Measurements from ENCODE around the gene TNFRSF19.
"Not testable (repeated sequence)": the region's sequence is repeated elsewhere in the genome, so short reads cannot be mapped to it uniquely, and the experiment has no call there.

TNFRSF19 gene

GRCh38 chr13:23660249-23660648, 90.0 kb downstream of the TNFRSF19 start:
- DNase-seq = no peak

GRCh38 chr13:23666582-23666981, 96.4 kb downstream of the TNFRSF19 start:
- no peak for DNase-seq

GRCh38 chr13:23667750-23668149, 97.5 kb downstream of the TNFRSF19 start:
- no peak for DNase-seq

DNA sequence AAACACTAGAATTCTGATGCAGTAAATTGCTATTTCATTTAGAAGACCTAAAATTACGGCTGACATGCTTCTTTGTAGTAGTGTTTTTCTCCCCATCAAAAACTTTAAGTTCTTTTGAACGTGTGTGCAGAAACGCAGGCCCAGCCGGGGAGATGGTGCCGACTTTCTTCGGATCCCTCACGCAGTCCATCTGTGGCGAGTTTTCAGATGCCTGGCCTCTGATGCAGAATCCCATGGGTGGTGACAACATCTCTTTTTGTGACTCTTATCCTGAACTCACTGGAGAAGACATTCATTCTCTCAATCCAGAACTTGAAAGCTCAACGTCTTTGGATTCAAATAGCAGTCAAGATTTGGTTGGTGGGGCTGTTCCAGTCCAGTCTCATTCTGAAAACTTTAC, 98.3 kb downstream of the TNFRSF19 start:
- no peak for DNase-seq

- no peak for DNase-seq
Measured at GRCh38 chr13:23670793-23671192, 100.6 kb downstream of the TNFRSF19 start.

DNA sequence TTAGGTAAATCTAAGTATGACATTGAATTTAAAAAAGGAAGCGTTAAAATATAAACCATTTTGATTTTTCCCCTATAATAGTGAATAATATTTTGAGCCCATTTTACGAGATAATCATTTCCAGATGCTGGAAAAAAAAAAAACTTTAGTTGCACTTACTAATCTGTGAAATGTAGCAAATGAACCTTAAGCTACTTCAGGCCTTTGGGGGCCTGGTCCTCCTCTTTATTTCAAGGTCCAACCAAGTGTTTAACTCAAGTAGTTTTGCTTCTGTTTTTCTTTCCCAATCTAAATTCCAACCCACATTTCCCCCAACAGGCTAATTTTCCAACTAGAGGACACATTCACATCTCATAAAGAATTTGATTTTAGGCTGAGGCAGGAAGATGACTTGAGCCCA, 101.2 kb downstream of the TNFRSF19 start:
- no peak for DNase-seq

GRCh38 chr13:23671897-23672296, 101.7 kb downstream of the TNFRSF19 start:
- DNase-seq = no peak

DNA sequence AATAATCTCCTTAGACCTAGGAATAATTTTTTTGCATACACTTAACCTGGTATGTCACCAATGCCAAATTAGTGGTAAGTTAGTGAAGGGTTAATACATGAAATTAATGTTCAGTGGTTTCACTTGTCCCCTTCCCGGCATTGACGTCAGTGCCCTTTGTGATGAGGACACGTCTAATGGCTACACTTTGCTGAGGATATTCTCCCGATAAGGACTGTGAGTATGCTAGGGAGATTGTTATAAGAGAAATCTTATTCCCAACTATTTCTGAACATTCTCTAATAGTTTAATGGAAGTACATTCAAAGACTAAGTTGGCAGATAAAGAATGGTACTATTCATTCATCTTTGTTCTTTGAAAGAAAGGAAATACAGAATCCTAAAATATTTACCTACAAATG, 102.4 kb downstream of the TNFRSF19 start:
- no peak for DNase-seq

GRCh38 chr13:23673354-23673753, 103.1 kb downstream of the TNFRSF19 start:
- DNase-seq = no peak

- DNase-seq = no peak
Measured at GRCh38 chr13:23673867-23674605, 103.8 kb downstream of the TNFRSF19 start.

DNA sequence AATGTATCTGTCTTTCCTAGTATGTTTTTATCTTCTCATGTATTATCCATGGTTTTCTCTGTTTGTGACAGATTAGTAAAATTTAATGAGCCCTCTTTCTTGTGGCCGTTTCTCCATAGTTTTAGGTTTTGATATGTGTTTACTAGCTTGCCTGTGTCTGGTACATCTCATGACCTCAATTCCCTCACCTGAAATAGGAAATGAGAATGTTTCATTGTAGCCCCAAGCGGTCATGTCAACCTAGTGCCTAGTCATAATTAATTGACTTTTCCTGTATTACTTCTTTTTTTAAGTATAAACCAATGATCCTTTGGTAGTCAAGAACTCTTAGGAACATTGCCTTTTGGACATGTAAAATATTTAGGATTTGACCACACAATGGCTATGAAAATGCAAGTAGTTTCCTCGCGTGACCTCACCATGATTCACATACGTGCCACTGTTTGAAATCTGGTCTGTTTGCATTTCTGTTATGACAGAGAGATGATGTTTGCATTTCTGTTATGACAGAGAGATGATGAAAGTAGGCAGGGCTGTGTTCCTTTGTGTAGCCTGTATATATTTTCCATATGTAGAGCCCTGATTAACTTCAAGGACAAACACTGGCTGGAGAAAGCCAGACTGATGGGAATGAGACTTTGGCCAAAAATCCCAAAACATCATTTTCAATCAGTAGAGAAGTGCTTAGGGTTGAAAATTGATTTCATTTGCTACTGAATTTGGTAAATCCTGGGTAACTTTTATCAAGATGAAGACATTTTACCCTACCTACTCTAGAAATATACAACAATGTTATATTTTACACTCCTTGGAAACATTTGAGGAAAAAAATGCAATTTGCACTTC, 104.8 kb downstream of the TNFRSF19 start:
- DNase-seq = no peak

DNA sequence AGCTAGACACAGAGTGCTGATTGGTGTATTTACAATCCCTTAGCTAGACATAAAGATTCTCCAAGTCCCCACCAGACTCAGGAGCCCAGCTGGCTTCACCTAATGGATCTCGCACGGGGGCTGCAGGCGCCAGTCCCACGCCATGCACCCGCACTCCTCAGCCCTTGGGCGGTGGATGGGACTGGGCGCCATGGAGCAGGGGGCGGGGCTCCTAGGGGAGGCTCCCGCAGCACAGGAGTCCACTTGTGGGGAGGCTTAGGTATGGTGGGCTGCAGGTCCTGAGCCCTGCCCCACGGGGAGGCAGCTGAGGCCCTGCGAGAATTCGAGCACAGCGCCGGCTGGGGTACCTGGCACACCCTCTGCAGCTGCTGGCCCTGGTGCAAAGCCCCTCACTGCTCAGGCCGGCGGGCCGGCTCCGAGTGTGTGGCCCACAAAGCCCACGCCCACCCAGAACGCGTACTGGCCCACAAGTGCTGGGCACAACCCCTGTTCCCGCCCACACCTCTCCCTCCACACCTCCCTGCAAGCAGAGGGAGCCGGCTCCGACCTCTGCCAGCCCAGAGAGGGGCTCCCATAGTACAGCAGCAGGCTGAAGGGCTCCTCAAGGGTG, 107.6 kb downstream of the TNFRSF19 start:
- not testable (repeated sequence) for DNase-seq

DNA sequence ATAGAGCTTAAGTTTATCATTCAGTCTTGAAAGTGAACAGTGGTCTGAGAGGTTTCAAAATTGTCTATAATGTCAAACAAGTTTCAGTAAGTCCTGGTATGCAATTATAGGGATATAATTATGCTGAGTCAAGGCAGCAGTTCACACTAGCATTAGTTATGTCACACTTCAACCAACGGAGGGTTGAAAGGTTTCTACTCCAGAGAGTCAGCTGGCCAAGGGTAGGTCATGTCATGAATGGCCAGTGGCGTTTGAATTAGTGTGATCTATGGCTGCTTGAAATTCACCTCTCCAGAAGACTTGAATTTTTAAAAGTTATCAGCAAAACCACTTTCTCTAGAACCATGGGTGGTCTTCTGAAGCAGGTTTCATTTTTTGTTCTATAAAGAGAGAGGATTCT, 108.6 kb downstream of the TNFRSF19 start:
- DNase-seq = no peak

DNA sequence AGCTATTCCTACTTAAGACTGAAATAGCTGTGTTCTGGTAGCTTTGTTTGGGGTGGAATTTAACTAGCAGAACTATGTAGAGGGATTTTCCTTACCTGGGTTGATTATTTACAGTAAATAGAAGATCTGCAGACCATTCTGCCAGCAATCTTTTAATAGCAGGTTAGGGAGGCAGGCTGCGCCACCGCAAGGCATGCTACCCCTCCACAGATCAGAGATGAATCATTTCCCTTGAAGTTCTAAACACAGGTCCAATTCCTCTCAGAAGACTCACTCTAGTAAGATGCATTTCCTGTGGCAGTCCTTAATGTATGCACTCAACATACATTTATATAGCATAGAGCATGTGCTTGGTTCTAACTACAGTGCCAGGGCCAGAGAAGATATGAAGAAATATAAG, 109.0 kb downstream of the TNFRSF19 start:
- no peak for DNase-seq

DNA sequence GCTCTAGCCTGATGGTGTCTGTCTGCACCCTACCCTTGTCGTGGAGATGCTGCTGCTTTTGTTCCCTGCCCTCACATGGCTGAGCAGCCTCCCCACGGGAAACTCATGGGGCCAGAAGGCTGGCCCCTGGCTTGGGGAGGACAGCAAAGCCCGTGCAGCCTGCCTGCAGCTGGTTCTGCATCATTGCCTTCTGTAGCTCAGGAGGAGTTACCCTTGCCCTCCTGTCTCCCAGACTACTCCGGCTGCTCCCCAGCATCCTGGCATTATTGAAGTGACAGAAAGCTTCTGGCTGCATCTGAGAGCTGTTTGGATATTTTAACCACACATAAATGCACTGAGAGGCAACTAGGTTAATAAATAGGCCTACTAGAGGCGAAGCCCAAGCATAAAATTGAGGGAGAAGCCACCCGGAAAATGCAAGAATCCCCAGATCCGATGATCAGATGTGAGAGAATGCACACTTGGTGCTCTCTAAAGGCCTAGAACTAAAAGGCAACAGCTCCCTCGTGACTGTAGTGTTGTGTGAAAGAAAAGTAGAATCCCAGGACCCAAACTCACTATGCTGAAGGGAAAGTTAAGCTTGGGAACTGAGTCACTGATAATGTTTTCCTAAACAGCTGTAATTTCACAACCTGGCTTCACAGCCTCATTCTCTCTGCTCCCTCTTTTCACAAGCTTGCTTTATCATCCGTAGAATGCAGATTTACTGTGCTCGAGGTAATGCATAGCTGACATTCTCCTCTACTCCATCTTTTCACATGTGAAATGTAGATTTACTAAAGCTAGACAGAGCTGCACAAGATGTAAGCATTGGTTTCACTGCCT, 110.8 kb downstream of the TNFRSF19 start:
- DNase-seq = no peak

- DNase-seq = no peak
Measured at GRCh38 chr13:23683084-23683483, 112.9 kb downstream of the TNFRSF19 start.

DNA sequence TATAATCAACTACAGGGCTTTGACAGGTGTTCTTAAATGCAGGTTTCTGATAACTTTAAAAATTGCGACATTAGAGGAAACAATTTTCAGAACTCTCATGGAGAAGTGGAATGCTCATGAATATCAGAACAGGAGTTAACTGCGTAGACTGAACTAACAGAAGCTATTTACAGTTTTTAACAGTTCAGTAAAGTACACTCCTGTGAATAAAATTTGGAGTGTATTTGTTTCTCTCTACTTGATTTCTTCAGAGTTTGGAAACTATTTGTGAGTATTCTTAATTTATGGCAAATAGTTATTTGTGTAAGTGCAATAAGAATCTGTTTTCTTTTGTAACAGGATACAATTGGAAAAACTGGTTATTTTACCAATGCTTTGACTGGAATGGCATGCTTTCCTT, 114.4 kb downstream of the TNFRSF19 start:
- DNase-seq = no peak

- DNase-seq = no peak
Measured at GRCh38 chr13:23685416-23685815, 115.2 kb downstream of the TNFRSF19 start.

DNA sequence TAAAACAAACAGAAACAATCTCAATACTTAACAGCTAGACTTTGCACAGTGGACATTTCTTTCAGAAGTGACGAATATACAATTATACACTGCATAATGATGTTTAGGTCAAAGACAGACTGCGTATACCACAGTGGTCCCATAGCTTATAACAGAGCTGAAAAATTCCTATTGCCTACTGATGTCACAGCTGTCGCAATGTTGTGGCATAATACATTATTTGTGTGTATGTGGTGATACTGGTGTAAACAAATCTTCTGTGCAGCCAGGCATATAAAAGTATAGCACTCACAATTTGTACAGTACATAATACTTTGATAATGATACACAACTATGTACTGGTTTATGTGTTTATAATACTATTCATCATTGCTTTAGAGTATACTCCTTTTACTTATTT, 116.7 kb downstream of the TNFRSF19 start:
- no peak for DNase-seq

DNA sequence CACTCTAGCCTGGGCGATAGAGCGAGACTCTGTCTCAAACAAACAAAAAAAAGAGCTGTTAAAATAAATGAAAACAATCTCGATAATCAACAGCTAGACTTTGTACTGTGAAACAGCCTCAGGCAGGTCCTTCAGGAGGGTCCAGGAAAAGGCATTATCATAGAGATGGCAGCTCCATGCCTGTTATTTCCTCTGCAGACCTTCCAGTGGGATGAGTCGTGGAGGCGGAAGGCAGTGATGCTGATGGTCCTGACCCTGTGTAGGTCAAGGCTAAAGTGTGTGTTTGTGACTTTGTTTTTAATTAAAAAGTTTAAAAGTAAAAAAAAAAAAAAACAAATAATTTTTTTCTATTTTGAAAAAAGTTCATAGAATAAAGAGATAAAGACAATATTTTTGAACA, 117.4 kb downstream of the TNFRSF19 start:
- no peak for DNase-seq

DNA sequence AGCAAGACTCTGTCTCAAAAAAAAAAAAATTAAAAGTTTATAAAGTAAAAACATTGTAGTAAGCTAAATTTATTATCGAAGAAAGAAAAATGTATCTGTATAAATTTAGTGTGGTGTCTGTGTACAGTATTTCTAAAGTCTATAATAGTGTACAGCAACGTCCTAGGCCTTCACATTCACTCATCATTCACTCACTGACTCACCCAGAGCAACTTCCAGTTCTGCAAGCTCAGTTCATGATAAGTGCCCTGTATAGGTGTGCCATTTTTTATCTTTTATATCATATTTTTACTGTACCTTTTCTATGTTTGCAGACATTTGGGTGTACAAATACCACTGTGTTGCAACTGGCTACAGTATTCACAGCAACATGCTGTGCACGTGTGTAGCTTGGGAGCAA, 118.1 kb downstream of the TNFRSF19 start:
- no peak for DNase-seq

DNA sequence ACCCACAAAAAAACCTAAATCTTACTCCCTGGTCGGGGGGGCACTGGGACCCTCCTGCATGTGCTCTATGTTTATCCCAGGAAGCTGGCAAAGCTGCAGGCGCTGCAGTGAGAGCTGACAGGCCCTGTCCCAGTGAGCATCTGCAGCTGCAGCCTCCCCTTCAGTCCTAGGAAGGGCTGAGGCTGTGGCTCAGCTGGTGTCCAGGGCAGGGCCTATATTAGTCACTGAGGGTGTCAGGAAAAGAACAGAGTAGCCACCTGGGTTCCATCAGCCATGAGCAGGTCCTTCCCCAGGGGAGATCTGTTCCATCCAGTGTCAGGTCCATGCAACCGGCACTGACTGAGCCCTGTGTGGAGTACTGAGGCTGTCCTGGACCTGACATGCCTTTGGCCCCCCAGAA, 120.5 kb downstream of the TNFRSF19 start:
- no peak for DNase-seq

DNA sequence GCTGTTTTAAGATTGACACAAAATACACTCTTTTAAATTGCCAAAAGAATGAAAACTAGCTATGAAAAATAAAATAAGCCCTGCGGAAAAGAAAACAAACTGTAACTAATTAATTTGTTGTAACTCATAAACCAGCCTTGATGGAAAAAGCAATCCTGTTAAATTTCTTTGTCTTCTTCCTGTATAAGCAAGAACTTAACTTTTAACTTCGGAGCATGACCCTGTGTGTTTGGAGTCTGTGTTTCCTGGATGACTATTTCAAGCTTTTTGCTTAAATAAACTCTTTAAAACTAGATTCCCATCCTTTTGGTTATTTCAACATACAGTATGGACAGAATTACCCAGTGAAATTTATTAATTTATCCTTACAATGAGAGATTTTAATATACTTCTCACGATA, 122.6 kb downstream of the TNFRSF19 start:
- no peak for DNase-seq

Data from NCI-H446 treated with DMSO at 0.1 percent for 48 hours (cell line).